Memory B cell (primary cell): ENCODE results near the gene CTTNBP2NL.

ENCODE experiments used
- ATAC-seq: fragments of 150-1000 bp; cut with Tn5 transposase; 2 replicates; pipeline ENCODE4 v1.10.0; 2021; ENCODE audit warnings: low read depth, mild to moderate bottlenecking, moderate library complexity
- DNase-seq, 2 donors: peaks; one replicate each; pipeline ENCODE4 v3.0.0; 2022; ENCODE audit warnings: low spot score in 2 of 2
- H3K27ac Mint-ChIP-seq: one replicate; pipeline ENCODE4 v1.8.0; 2022; ENCODE audit warnings: mild to moderate bottlenecking, moderate library complexity, mixed read lengths
- H3K27me3 Mint-ChIP-seq: one replicate; pipeline ENCODE4 v1.8.0; 2022; ENCODE audit warnings: mixed read lengths
- H3K36me3 Mint-ChIP-seq: one replicate; pipeline ENCODE4 v1.8.0; 2022; ENCODE audit warnings: mild to moderate bottlenecking, mixed read lengths
- H3K4me1 Mint-ChIP-seq: one replicate; pipeline ENCODE4 v1.8.0; 2022; ENCODE audit warnings: mixed read lengths
- H3K4me3 Mint-ChIP-seq: one replicate; pipeline ENCODE4 v1.8.0; 2022; ENCODE audit warnings: mild to moderate bottlenecking, moderate library complexity, mixed read lengths
- H3K9me3 Mint-ChIP-seq: one replicate; pipeline ENCODE4 v1.8.0; 2022; ENCODE audit warnings: mixed read lengths

CTTNBP2NL gene, protein sequence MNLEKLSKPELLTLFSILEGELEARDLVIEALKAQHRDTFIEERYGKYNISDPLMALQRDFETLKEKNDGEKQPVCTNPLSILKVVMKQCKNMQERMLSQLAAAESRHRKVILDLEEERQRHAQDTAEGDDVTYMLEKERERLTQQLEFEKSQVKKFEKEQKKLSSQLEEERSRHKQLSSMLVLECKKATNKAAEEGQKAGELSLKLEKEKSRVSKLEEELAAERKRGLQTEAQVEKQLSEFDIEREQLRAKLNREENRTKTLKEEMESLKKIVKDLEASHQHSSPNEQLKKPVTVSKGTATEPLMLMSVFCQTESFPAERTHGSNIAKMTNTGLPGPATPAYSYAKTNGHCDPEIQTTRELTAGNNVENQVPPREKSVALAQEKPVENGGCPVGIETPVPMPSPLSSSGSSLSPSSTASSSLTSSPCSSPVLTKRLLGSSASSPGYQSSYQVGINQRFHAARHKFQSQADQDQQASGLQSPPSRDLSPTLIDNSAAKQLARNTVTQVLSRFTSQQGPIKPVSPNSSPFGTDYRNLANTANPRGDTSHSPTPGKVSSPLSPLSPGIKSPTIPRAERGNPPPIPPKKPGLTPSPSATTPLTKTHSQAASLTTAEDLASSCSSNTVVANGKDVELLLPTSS

DNA sequence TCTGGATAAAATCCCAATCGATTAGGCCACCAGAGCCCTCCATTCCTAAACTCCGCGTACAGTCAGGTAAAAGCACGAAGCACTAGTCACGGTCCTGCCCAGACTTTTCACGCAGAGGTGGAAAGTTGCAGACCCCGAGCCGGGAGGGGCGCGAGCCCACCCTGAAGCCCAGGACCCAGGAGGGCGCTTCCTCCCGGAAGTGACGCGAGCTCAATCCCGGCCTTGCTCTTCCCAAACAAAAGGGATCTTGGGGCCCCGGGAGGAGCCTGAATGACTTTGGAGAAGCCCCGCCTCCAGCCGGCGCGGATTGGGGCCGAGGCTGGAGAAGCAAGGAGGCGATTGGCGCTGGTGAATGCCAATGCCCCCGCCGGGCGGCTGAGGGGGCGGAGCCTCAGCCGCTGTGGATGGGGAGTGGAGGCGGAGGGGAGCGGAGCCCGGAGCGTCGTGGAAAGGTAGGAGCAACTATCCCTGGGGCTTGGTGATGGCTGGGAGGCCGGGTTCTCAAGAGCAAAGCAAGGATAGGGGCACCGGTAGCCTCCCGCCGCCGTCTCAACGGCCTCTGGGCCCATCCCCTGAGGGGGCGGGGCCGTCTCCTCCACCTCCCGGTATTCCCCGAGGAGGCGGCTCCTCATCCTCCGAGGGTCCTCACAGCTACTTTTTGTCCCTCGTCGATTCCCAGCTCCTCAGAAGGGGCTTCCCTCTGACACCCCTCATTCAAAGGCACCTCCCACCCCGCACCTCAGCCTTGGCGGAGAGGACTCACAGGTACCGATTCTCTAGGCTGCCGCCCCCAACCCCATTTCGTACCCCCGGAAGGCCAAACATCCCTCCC lies at the start of gene CTTNBP2NL:
CTTNBP2NL (plus strand) TSS at position 394 of the 832 bp plus-strand sequence. CDS start 19,952 bp downstream, outside the sequence.
- Mint-ChIP-seq H3K36me3 (no peaks in the 10 kb centered on the region), H3K9me3 (no peaks in the 10 kb centered on the region), H3K27ac (peak within 1 kb of the TSS; percentile 77), H3K27me3 (no peaks in the 10 kb centered on the region), H3K4me3 (peak within 1 kb of the TSS; percentile 94), H3K4me1 (peaks cover 23% of the 10 kb centered on the region)
- DNase-seq = peak; percentile 57 to 69
- ATAC-seq = peak; percentile 92

DNA sequence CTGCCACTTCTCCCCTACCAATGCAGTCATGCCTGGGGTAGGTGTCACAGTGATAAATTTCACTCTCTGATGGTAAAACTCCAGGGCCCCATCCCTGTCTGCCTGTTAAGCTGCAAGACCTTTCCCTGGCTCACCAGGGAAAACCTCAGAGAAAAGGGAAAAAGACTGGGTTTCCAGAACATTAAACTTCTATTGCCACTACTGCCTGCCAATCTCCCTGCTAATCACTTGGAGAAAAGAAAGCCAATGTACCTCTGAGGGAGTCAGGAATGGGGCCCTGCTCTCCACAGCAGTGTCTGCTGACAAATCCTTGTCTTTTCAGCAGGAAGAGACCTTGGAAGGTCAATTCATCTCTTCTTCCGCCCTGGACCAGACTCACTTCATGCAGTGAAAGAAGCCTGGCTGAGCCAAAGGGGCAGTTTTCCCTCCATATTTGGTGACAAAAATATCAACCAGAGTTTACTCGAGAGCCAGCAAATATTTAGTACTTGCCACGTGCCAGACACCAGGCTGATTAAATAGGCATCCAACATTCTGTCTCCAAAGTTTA lies 49.1 kb upstream of the CTTNBP2NL start:
- peaks cover 5% of the 10 kb centered on the region for H3K9me3 Mint-ChIP-seq
- DNase-seq (no peak), ATAC-seq (no peak)
- H3K4me1 Mint-ChIP-seq = peaks cover 8% of the 10 kb centered on the region
- H3K36me3 Mint-ChIP-seq = peaks cover 2% of the 10 kb centered on the region
- no peak overlapping the region for H3K27ac Mint-ChIP-seq
- H3K27me3 Mint-ChIP-seq = peaks cover 12% of the 10 kb centered on the region
- no peak overlapping the region for H3K4me3 Mint-ChIP-seq

DNA sequence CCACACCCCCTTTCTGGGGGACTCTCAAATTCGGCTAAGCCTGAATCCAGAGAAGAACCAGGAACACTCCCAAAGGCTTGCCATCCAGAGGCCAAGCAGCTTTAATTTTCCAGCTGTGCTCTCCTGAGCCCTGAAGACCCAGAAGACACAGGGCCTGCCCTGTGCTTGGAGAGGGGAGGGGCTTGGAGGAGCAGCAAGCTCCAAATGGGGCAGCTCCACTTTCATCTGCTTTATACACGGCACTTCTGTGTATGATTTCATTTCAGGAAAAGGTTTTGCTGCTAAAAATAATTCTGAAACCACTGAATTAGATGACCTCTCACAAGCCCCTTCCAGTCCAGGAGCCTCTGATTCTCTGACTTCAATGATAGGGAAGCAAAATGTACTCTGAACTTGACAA lies 39.2 kb upstream of the CTTNBP2NL start:
- H3K27me3 Mint-ChIP-seq = peaks cover 23% of the 10 kb centered on the region

DNA sequence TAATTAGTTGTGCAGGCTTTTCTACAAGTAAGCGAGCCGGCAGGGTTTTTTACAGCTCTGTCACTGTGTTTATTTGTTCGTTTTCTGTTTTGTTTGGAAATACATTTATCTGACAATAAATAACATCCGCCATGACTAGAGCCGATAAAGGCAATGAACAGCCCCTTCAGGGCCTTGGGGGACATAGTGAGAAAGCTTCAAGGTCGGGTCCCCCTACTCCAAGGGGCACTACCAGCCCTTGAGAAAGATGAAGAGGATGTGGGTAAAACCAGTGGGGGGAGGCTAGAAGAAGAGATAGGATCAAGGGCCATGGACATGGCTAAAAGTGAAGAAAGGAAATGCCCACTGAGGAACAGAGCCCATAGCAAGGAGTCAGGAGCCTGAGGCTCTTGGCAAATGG lies 38.5 kb upstream of the CTTNBP2NL start:
- no peak for DNase-seq
- Mint-ChIP-seq H3K9me3 (no peaks in the 10 kb centered on the region), H3K4me3 (no peak overlapping the region), H3K4me1 (no peaks in the 10 kb centered on the region), H3K36me3 (no peaks in the 10 kb centered on the region), H3K27me3 (peaks cover 20% of the 10 kb centered on the region), H3K27ac (no peak overlapping the region)
- ATAC-seq = no peak

More for the DNA sequence above, 39.2 kb upstream of the CTTNBP2NL start:
- Mint-ChIP-seq H3K4me1 (no peaks in the 10 kb centered on the region), H3K9me3 (no peaks in the 10 kb centered on the region), H3K4me3 (no peak overlapping the region), H3K36me3 (no peaks in the 10 kb centered on the region), H3K27ac (no peak overlapping the region)
- ATAC-seq = no peak
- DNase-seq = no peak

DNA sequence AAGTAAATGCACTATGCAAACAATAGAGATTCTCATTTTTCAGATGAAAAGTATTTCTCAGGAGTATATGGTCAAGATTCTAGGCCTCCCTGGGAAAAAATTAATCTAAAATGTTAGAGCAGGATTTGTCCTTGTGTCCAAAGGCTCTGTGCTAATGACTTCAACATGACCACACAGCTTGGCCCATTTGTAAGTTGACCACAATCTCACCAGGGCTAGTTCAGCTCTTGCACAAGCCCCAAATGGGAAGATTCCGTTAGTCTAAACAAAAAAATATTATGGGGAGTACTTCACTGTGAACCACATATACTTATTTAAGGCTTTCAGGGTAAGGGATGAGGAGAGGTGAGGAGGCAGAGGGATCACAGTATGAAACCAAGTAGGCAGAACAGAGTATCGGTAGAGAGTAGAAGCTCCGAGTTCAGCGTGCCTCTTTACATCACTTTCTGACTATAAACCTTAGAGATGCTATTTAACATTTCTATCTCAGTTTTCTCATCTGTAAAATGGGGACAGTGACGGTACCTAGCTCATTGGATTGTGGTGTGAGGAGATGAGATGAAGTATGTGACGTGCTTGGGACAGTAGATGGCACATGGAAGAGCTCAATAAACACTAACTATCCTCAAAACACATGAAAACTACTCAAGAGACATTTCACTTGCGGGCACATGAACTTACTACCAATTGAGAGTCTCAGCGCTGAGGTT lies 37.8 kb upstream of the CTTNBP2NL start:
- Mint-ChIP-seq H3K27ac (no peak overlapping the region), H3K4me3 (no peak overlapping the region), H3K4me1 (no peaks in the 10 kb centered on the region), H3K9me3 (no peaks in the 10 kb centered on the region), H3K27me3 (peaks cover 20% of the 10 kb centered on the region), H3K36me3 (no peaks in the 10 kb centered on the region)
- ATAC-seq = no peak
- no peak for DNase-seq

DNA sequence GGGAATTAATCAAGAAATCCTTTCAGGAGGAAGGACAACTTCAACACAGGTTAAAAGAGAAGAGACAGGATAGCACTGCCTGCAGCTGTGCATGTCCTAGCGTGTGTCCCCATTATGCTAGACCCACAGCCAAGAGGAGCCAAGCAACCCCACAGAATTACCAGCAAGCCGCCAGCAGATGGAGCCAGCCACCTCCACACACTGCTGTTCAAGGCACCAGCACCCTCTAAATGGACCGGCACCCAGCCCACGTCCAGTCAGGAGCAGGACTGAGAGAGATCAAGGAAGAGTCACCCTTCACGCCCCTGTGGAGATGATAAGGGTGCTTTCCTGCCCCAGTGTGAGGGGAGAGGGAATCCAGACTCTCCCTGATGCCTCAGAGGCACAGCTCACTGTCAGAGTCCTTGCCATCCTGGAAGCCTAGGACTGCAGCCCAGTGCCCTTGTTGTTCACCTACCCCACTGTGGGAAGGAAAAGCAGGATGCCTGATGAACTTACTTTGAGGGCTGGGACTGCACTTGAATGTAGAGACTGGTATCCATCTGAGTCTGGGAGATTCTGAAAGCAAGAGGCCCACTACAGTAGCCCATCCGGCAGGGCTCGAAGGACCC lies 37.1 kb upstream of the CTTNBP2NL start:
- peak; percentile 82 for ATAC-seq
- H3K36me3 Mint-ChIP-seq = no peaks in the 10 kb centered on the region
- H3K4me3 Mint-ChIP-seq = no peak overlapping the region
- peaks cover 20% of the 10 kb centered on the region for H3K27me3 Mint-ChIP-seq
- no peaks in the 10 kb centered on the region for H3K9me3 Mint-ChIP-seq
- no peaks in the 10 kb centered on the region for H3K4me1 Mint-ChIP-seq
- no peak overlapping the region for H3K27ac Mint-ChIP-seq
- peak; percentile 27 to 42 for DNase-seq

DNA sequence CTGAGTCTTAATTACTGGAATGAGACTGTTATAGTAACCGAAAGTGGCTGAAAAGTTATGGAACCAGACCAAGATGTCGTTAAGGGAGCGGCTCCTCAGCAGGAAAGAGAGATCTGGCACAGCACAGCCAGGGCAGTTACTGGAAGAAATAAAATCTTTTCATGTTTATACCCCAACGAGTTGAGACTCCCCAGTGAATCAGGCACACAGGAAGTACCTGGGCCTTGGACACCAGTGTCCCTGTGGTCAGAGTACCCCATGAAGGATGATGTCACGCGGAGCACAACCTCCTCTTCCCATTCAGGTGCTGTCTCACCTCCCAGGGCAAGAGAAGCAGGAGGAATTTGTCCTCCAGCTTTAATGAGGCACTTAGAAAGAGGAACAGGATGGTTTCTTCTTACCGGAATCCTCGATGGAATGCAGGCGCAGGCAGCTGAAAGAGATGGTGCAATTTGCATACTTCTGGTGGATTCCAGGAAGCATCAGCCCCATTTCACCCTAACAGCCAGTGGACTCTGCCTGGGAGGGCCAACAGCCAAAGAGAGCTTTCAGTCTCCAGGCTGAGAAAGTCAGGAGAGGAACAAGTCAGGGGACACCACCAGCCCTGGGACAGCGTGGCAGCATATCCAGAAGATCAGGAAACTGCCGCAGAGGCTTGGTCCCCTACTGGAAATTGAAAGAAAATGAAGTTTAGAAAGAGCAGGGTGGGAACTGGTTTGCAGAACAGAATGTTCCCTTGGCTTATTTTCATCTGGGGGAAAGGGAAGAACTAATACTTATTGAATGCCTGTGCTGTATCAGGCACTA lies 35.9 kb upstream of the CTTNBP2NL start:
- peaks cover 17% of the 10 kb centered on the region for H3K27me3 Mint-ChIP-seq
- ATAC-seq = no peak
- no peak for DNase-seq
- no peaks in the 10 kb centered on the region for H3K36me3 Mint-ChIP-seq
- H3K9me3 Mint-ChIP-seq = no peaks in the 10 kb centered on the region
- no peaks in the 10 kb centered on the region for H3K4me1 Mint-ChIP-seq
- no peak overlapping the region for H3K27ac Mint-ChIP-seq
- H3K4me3 Mint-ChIP-seq = no peak overlapping the region

DNA sequence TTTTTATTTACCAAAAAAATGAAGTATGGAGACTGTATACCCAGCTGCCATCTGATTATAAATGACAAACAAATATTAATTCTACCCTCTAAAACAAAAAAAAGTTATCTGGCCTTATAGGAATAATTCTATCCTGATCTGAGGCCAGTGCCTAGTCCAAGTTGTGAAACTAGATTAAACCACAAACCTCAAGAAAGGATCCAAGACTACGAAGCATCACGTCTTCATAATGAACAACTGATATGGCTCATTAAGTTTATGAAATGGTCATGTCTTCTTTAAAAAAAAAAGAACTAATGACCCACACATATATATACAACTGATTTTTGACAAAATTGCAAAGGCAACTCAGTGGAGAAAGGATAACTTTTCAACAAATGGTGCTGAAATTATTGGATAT lies 32.4 kb upstream of the CTTNBP2NL start:
- H3K9me3 Mint-ChIP-seq = no peaks in the 10 kb centered on the region
- H3K27ac Mint-ChIP-seq = no peak overlapping the region
- H3K27me3 Mint-ChIP-seq = peaks cover 13% of the 10 kb centered on the region
- ATAC-seq = no peak
- no peak for DNase-seq
- H3K36me3 Mint-ChIP-seq = no peaks in the 10 kb centered on the region
- H3K4me3 Mint-ChIP-seq = no peak overlapping the region
- H3K4me1 Mint-ChIP-seq = no peaks in the 10 kb centered on the region

DNA sequence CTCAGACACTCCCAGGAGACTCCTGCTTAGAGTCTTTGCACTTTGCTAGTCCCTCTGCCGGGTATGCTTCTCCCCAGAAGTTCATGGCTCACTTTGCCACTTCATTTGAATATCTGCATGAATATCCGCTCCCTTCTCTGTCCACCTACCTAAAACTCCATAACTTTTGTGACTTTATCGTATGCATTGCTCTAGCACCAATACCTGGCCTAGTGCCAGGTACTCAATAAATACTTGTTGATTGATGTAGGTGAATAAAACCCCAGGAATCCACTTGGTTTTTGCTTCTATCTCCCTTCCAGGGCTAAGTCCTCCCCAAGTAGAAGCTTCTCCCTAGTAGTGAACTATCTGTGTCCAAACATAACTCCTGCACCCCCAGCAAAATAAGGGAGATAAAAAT lies 27.8 kb upstream of the CTTNBP2NL start:
- Mint-ChIP-seq H3K27me3 (peaks cover 22% of the 10 kb centered on the region), H3K27ac (no peak overlapping the region), H3K36me3 (no peaks in the 10 kb centered on the region), H3K4me3 (no peak overlapping the region), H3K4me1 (peaks cover 3% of the 10 kb centered on the region), H3K9me3 (no peaks in the 10 kb centered on the region)
- ATAC-seq = no peak
- no peak for DNase-seq

DNA sequence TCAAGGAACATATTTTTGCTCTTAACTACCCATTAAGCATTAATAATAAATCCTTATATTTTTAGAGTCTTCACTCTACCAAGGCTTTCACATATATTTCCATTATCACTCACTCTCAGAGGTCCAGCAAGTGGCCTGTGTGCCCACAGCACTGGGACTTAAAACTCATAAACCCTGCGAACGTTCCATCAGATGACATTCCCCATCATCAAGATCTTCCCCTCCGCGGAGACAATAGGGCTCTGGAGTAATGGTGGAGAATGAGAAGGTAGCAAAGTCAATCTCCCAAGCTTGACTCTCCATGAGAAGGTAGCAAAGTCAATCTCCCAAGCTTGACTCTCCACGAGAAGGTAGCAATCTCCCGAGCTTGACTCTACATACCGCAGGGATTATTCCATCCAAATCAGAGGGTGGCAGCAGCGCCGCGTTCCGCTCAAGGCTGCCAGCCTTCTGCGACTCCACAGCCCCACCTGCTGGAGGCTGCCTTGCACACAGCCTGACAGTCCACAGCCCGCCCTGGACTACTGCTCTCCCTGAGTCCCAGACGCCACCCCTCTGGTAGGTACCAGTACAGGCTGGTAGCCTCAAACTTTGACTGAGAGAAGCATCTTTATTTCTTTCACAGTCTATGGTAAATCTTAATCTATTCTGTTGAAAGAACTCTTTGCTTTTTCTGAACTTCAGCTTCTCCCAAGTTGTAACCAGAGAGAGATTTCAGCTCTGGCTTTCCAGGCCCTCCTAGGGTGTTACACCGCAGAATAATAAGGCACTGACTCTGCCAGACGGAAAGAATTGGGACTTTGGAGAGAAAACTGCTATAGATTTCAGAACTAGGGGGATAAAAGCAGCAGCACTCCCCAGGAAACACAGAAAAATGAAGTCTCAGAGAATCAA lies 26.4 kb upstream of the CTTNBP2NL start:
- no peak overlapping the region for H3K4me3 Mint-ChIP-seq
- H3K9me3 Mint-ChIP-seq = no peaks in the 10 kb centered on the region
- peak; percentile 82 to 87 for DNase-seq
- H3K4me1 Mint-ChIP-seq = peaks cover 3% of the 10 kb centered on the region
- H3K27me3 Mint-ChIP-seq = peaks cover 22% of the 10 kb centered on the region
- no peaks in the 10 kb centered on the region for H3K36me3 Mint-ChIP-seq
- no peak overlapping the region for H3K27ac Mint-ChIP-seq
- ATAC-seq = peak; percentile 99

DNA sequence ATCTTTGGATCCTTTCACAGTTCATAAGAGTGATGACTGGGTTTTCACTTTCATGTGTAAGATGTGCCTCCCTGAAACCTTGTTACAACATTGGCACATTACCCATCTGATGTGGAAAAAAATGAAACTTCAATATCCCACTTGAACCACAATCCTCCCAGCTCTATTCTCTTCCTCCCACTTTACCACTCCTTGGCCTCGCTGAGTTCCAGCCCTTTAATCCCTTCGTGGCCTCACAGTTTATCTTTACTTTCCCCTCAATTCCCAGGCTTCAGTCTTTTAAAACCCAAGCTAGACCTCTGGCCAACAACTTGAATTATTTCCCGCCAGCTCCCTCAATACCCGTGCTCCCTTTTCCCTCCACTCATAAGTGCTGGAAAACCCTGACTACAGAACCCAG lies 25.0 kb upstream of the CTTNBP2NL start:
- Mint-ChIP-seq H3K27ac (no peak overlapping the region), H3K4me3 (no peak overlapping the region), H3K27me3 (peaks cover 23% of the 10 kb centered on the region), H3K4me1 (peaks cover 3% of the 10 kb centered on the region), H3K9me3 (no peaks in the 10 kb centered on the region), H3K36me3 (no peaks in the 10 kb centered on the region)
- DNase-seq (no peak), ATAC-seq (no peak)

DNA sequence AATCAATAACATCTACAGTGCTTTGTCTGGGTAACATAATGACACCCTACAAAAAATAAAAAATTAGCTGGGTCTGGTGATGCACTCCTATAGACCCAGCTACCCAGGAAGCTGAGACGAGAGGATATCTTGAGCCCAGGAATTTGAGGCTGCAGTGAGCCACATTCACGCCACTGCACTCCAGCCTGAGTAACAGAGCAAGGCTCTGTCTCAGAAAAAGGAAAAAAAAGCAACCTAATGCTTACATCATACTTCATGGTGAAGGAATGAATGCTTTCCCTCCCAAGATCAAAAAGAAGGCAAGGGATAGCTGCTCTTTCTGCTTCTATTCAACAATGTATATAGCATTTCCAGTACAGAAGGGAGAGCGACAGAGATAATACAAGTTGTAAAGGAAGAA lies 24.2 kb upstream of the CTTNBP2NL start:
- DNase-seq (no peak), ATAC-seq (no peak)
- Mint-ChIP-seq H3K27ac (no peak overlapping the region), H3K4me3 (no peak overlapping the region), H3K4me1 (peaks cover 3% of the 10 kb centered on the region), H3K27me3 (peaks cover 23% of the 10 kb centered on the region), H3K9me3 (no peaks in the 10 kb centered on the region), H3K36me3 (no peaks in the 10 kb centered on the region)
